Activated CD4-positive, alpha-beta T cell treated with anti-CD3 and anti-CD28 coated beads, Interleukin-2, amount 50 U/mL, for 16 hours (primary cell): ENCODE data around the gene TMPRSS9.
"Not testable (repeated sequence)": the region's sequence is repeated elsewhere in the genome, so short reads cannot be mapped to it uniquely, and the experiment has no call there.

ENCODE experiments used
- DNase-seq: peaks from one replicate; pipeline ENCODE4 v3.0.0-alpha.2; 2020

Gene TMPRSS9

GRCh38 chr19:2395293-2395829, 35.3 kb downstream of the TMPRSS9 start:
- not testable (repeated sequence) for DNase-seq

- DNase-seq, result not testable (repeated sequence)
These were observed 37.1 kb downstream of the TMPRSS9 start for GRCh38 chr19:2397173-2397572.

DNA sequence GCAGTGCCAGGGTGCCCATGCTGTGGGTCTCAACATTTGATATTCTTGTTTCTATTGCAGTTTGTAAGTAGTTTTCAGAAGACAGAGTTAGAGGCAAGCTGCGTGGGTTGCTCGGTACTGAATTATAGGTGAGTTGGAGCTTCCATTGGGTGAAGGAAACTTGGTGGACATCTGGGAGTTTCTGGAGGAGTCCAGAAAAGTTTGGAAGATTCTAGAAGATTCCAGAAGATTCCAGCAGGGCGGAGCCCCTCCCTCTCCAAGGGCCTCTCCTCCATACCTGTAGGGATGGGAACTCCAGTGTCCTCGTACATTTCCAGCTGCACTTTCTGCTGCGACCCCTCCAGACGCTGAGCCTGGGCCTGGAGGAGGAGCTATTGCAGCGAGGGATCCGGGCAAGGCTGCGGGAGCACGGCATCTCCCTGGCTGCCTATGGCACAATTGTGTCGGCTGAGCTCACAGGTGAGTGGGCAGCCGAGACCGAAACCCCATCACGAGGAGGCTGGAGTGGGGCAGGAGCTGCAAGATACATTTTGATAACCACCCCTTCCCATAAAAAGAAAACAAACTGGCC, 38.8 kb downstream of the TMPRSS9 start:
- no peak for DNase-seq

GRCh38 chr19:2399582-2399981, 39.5 kb downstream of the TMPRSS9 start:
- no peak for DNase-seq

DNA sequence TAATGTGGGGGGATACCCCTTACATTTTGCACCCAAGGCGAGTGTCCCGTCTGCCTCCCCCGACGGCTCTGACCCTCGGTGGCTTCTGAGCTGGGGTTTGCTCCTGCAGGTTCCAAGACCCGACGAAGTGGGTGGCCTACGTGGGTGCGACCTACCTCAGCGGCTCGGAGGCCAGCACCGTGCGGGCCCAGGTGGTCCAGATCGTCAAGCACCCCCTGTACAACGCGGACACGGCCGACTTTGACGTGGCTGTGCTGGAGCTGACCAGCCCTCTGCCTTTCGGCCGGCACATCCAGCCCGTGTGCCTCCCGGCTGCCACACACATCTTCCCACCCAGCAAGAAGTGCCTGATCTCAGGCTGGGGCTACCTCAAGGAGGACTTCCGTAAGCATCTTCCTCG, 48.2 kb downstream of the TMPRSS9 start:
- no peak for DNase-seq

DNA sequence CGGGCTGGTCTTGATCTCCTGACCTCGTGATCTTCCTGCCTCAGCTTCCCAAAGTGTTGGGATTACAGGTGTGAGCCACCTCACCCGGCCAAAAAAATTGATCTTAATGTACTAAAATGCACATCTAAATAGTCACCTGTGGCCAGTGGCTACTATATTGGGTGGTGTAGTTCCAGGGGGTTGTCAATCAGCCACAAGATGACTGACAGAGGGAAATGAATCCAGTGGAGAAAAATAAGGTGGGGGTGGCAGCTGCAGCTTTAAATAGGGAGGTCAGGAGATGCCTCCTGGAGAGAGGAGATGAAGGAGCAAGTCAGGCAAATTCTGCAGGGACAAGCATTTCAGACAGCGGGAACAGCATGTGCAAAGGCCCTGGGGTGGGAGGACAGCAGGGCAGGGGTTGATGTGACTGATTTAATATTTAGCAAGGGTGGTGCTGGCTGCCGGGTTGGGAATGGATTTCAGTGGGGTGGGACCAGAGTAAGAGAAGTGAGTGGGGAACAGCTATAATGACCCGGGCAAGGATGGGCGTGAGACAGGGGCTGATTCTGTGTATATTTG, 49.4 kb downstream of the TMPRSS9 start:
- DNase-seq, result no peak

DNA sequence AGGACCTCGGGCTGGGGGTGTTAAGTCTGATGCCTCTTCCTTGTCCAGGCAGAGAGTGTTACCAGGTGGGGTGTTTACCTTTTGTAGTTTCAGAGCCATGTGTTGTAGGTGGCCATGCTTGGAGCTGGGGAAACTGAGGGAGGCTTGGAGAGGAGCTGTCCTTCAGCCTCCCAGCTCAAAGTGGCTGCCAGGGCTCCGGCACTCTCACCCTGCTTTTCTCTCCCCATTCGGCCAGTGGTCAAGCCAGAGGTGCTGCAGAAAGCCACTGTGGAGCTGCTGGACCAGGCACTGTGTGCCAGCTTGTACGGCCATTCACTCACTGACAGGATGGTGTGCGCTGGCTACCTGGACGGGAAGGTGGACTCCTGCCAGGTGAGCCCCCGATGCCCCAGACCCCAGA, 50.0 kb downstream of the TMPRSS9 start:
- DNase-seq, result no peak

DNA sequence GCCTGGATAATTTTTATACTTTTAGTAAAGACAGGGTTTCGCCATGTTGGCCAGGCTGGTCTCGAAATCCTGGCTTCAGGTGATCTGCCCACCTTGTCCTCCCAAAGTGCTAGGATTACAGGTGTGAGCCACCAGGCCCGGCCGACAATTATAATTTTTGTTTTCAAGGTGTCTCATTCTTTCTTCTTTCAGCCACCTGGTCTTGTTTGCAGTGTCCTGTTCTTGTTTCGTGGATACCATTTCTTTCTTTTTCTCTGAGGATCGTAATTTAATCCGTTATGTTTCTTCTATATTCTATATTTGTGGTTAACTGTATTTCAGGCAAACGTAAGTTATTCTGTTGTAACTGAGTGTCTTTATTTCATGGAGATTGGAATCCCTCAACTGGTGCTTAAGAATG, 51.6 kb downstream of the TMPRSS9 start:
- no peak for DNase-seq

DNA sequence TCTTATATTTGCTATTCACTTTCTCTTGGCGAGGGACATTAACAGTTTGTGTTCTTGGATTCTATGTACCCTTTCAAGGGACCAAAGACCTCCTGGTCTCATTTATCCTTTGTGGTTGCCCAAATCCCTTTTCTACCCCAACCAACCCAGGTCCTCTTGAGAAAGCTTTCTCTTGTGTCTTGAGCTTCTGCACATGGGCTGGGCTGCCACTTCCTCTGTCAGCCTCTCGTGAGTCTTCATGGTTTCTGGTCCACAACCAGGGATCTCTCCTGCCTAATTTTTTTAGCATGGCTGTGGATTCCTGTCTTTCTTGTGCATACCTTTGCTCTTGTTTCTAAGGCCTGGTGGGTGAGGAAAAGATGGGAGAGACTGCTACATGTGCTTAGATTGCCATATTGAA, 52.4 kb downstream of the TMPRSS9 start:
- DNase-seq, result no peak

DNA sequence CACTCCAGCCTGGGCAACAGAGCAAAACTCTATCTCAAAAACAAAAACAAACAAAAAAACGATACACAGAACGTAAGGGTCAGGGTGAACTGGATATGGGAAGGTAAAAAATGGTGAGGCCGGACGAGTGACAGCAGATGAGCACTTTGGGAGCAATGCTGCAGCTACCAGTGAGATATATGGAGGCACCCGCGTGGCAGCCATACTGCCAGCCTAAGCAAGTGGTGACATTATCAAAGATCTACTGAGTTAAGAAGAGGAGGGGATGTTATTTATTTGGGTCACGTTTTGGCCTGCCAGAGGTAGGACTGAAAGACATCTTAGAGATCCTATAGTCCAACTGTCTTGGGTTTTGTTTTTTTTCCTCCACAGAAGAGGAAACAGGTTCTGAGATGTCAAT, 53.1 kb downstream of the TMPRSS9 start:
- no peak for DNase-seq

GRCh38 chr19:2413629-2414028, 53.6 kb downstream of the TMPRSS9 start:
- no peak for DNase-seq

DNA sequence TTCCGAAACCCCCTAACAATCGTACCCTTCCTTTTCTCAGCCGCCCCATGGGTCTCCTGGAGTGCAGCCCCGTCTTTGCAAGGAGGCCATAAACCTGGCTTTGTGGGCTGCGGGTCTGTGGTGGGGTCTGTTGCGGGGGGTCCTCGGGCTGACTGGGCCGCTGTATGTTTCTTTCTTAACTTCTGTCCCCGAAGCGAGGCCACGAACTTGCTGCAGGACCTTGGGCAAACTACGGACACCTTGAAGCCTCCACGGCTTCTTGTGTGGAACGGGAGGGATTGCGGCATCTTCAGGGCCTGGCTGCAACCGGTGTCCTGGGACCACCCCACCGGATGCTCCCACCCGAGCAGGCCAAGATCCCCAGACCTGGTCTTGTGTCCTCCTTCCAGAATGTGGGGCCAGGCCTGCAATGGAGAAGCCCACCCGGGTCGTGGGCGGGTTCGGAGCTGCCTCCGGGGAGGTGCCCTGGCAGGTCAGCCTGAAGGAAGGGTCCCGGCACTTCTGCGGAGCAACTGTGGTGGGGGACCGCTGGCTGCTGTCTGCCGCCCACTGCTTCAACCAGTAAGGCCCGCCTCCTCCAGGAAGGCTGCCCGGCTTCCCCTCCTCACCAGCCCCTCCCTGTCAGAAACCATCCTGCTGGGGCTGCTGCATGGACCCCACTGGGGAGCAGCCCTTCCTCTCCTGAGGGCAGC, 55.4 kb downstream of the TMPRSS9 start:
- no peak for DNase-seq

DNA sequence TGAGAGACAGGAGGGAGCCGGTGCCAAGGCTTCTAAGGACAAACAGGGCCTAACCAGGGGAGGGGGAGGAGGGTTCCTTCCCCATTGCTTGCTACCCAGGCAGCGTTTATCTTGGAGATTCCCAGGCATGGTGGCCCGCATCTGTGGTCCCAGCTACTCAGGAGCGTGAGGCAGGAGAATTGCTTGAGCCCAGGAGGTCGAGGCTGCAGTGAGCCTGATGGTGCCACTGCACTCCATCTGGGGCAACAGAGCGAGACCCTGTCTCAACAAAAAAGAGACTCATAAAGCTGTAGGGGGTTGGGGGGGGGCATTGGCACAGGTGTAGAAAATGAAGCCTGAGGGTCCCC, 55.9 kb downstream of the TMPRSS9 start:
- no peak for DNase-seq

GRCh38 chr19:2416321-2417097, 56.4 kb downstream of the TMPRSS9 start:
- no peak for DNase-seq

GRCh38 chr19:2417436-2417835, 57.4 kb downstream of the TMPRSS9 start:
- not testable (repeated sequence) for DNase-seq

GRCh38 chr19:2417881-2418406, 57.9 kb downstream of the TMPRSS9 start:
- no peak for DNase-seq

- no peak for DNase-seq
These were observed 59.7 kb downstream of the TMPRSS9 start for GRCh38 chr19:2419754-2420153.

DNA sequence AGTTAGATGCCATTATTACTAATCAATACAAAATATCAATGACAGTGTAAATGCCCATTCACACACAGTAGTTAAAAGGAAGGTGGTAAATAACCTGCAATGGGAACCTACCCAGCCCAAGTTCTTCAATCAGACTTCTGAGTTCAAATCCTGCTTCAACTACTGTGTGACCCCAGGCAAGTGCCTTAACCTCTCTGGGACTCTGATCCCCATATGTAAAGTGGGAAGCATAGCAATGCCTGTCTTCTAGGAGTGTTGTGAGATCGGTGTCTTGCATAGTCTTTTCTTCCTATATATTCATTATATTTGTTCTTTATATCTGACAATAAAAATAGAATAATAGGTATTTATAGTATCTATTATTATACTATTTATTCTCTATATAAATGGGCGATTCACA, 60.4 kb downstream of the TMPRSS9 start:
- DNase-seq, result no peak

DNA sequence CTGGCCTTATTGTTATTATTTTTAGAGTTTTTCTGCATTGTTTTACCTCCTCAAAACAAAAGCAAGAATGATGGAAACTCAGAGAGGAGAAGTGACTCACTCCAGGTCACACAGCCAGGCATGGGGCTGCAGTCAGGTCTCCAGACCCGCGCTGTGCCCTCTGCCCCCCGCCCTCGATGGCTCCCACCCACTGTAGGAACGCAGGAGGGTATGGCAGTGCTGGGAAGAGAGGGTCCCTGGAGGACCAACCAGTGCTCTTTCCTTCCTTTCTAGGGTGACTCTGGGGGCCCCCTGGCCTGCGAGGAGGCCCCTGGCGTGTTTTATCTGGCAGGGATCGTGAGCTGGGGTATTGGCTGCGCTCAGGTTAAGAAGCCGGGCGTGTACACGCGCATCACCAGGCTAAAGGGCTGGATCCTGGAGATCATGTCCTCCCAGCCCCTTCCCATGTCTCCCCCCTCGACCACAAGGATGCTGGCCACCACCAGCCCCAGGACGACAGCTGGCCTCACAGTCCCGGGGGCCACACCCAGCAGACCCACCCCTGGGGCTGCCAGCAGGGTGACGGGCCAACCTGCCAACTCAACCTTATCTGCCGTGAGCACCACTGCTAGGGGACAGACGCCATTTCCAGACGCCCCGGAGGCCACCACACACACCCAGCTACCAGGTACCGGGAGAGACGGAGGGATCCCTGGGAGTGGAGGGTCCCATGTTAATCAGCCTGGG, 61.7 kb downstream of the TMPRSS9 start:
- DNase-seq, result no peak

DNA sequence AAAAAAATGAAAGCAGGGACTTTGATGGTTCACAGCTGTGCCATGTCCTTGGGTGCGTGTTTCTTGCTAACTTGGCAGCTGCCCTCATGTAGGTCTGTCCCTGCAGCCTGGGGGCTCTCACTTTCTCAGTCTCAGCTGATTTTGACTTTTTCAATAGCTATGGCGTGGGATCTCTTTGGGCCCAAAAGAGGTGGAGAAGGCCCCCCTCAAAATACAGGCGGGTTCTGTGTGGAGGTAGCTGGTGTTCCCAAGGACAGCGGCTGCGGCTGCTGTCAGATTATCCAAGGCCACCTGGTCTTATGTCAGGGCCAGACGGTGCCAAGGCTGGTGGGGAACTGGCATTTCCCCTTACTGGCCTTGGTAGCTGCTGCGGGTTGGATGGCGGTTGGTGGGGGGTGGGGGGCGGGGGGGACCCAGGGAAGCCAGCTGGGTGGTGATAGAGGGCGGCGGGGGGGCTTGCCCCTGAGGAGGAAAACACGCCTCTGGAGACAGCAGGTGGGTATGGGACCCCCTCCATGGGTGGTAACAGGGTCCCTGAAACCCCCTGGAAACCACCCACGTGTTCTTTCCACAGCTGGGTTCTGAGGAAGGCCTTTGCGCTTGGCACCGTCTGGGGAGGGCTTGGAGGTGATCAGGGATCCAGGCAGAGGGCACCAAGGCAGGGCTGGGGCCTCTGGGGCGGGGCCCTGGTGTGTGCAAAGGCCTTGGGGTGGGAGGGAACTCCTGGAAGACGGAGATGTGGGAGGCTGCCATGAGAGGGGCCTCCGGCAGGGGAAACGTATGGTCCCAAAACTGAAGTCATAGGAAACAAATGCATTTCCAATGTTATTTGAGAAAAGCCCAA, 63.2 kb downstream of the TMPRSS9 start:
- DNase-seq, result no peak

DNA sequence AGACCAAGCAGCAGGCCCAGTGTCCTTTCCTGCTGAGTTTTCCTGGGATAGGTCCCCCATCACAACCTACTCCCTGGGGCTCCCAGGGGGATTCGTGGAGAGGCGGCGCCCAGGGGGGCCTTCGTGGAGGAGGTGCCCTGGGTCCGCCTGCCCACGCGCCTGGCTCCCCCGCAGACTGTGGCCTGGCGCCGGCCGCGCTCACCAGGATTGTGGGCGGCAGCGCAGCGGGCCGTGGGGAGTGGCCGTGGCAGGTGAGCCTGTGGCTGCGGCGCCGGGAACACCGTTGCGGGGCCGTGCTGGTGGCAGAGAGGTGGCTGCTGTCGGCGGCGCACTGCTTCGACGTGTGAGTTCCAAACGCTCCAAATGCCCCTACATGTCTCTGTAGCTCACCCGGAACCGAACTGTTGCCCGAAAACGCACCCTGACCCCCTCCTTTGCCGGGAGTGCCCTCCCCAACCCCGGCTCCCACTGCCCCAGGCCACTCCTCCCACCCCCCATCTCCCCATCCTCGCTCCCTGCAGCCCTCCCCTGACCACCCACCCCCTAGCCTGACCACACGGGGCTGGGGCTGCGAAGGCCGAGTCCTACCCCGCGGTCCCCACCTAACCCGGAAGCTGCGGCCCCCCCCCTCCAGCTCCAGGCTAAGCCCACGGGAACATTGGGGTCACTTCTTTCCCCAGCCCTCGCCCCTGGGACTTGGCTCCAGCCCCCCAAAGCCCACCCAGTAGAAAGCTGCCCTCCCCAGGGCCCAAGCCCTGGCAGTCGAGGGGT, 64.0 kb downstream of the TMPRSS9 start:
- DNase-seq, result no peak
